Mesothelial cell of epicardium (in vitro differentiated cells): ENCODE measurements around the gene CLN3. TPM values are rescaled to one million over a fixed set of nuclear protein-coding genes. Genes with fewer than 3 reads are reported as not detected.
"Not testable (repeated sequence)": the region's sequence is repeated elsewhere in the genome, so short reads cannot be mapped to it uniquely, and the experiment has no call there.

Experiments used
- DNase-seq, 2 experiments: peaks; one replicate each; pipeline ENCODE4 v3.0.0; 2021; ENCODE audit warnings: low spot score in 2 of 2; ENCODE audit not compliant: unreplicated experiment in 2 of 2
- H3K27ac Mint-ChIP-seq: 2 replicates; pipeline ENCODE4 v1.8.0; 2021; ENCODE audit warnings: mixed read lengths
- H3K27me3 Mint-ChIP-seq: 2 replicates; pipeline ENCODE4 v1.8.0; 2021; ENCODE audit warnings: low read depth, mixed read lengths
- H3K36me3 Mint-ChIP-seq: 2 replicates; pipeline ENCODE4 v1.8.0; 2021; ENCODE audit warnings: mixed read lengths
- H3K4me1 Mint-ChIP-seq: 2 replicates; pipeline ENCODE4 v1.8.0; 2021; ENCODE audit warnings: mixed read lengths
- H3K4me3 Mint-ChIP-seq: 2 replicates; pipeline ENCODE4 v1.8.0; 2021; ENCODE audit warnings: mild to moderate bottlenecking, moderate library complexity, mixed read lengths
- H3K9me3 Mint-ChIP-seq: 2 replicates; pipeline ENCODE4 v1.8.0; 2021; ENCODE audit warnings: mixed read lengths
- CTCF ChIP-seq: fragments of 200-600 bp; sonication (generic); IDR thresholded peaks from one replicate; pipeline ENCODE4 v1.5.0; 2021; ENCODE audit warnings: antibody characterized with exemption; ENCODE audit not compliant: unreplicated experiment
- total RNA-seq: library from RNA; stranded (reverse); gene quantifications from 3 replicates; pipeline ENCODE4 v1.2.1, GENCODE V29; 2021

The CLN3 gene
- total RNA-seq, 1 donor from 2014 or later = 30.9 TPM

- Mint-ChIP-seq H3K27me3 (peaks cover 8% of the 10 kb centered on the region), H3K27ac (no peak overlapping the region), H3K36me3 (no peaks in the 10 kb centered on the region), H3K4me1 (peaks cover 4% of the 10 kb centered on the region), H3K9me3 (no peaks in the 10 kb centered on the region), H3K4me3 (no peak overlapping the region)
- no peak for DNase-seq
- no peak for TF ChIP-seq CTCF
Measured at GRCh38 chr16:28505489-28506137, 13.7 kb upstream of the CLN3 start.

- Mint-ChIP-seq H3K27ac (no peak overlapping the region), H3K9me3 (no peaks in the 10 kb centered on the region), H3K4me3 (no peak overlapping the region), H3K27me3 (peaks cover 8% of the 10 kb centered on the region), H3K4me1 (peaks cover 4% of the 10 kb centered on the region), H3K36me3 (no peaks in the 10 kb centered on the region)
- DNase-seq = no peak
- TF ChIP-seq CTCF = no peak
Measured at GRCh38 chr16:28504707-28505404, 13.0 kb upstream of the CLN3 start.

- Mint-ChIP-seq H3K9me3 (no peaks in the 10 kb centered on the region), H3K27me3 (peaks cover 8% of the 10 kb centered on the region), H3K4me3 (no peak overlapping the region)
Measured at GRCh38 chr16:28503470-28504259, 11.8 kb upstream of the CLN3 start.

GRCh38 chr16:28502290-28502689, 10.4 kb upstream of the CLN3 start:
- H3K4me3 Mint-ChIP-seq = no peak overlapping the region
- H3K9me3 Mint-ChIP-seq = no peaks in the 10 kb centered on the region
- H3K27me3 Mint-ChIP-seq = peaks cover 8% of the 10 kb centered on the region
- H3K4me1 Mint-ChIP-seq = peaks cover 4% of the 10 kb centered on the region
- no peak for TF ChIP-seq CTCF
- no peak overlapping the region for H3K27ac Mint-ChIP-seq
- H3K36me3 Mint-ChIP-seq = no peaks in the 10 kb centered on the region
- no peak for DNase-seq

More at GRCh38 chr16:28503470-28504259, 11.8 kb upstream of the CLN3 start:
- TF ChIP-seq CTCF = no peak
- Mint-ChIP-seq H3K36me3 (no peaks in the 10 kb centered on the region), H3K4me1 (peaks cover 4% of the 10 kb centered on the region), H3K27ac (no peak overlapping the region)
- DNase-seq = no peak

GRCh38 chr16:28501258-28502232, 9.7 kb upstream of the CLN3 start:
- H3K27me3 Mint-ChIP-seq = peaks cover 8% of the 10 kb centered on the region
- H3K4me3 Mint-ChIP-seq = no peak overlapping the region
- peaks cover 4% of the 10 kb centered on the region for H3K4me1 Mint-ChIP-seq
- no peak overlapping the region for H3K27ac Mint-ChIP-seq
- no peak for DNase-seq
- H3K9me3 Mint-ChIP-seq = no peaks in the 10 kb centered on the region
- no peak for TF ChIP-seq CTCF
- no peaks in the 10 kb centered on the region for H3K36me3 Mint-ChIP-seq

GRCh38 chr16:28500476-28501180, 8.8 kb upstream of the CLN3 start:
- H3K4me3 Mint-ChIP-seq, H3K27me3 Mint-ChIP-seq, H3K36me3 Mint-ChIP-seq, H3K27ac Mint-ChIP-seq, H3K9me3 Mint-ChIP-seq, H3K4me1 Mint-ChIP-seq, DNase-seq: not testable (repeated sequence)
